Endothelial cell of umbilical vein (primary cell): Measurements from ENCODE around the gene KPRP.

Experiments
- CTCF ChIP-seq, 2 donors: IDR thresholded peaks; 1 replicate in 1 of 2; 2 replicates in 1 of 2; pipeline ENCODE4 v1.5.1; 2011; ENCODE audit warnings: low read length in 2 of 2, mild to moderate bottlenecking in 2 of 2, moderate library complexity in 2 of 2, control low read depth in 1 of 2, inconsistent platforms in 1 of 2, low read depth in 1 of 2; ENCODE audit not compliant: insufficient read depth in 1 of 2; ENCODE audit errors: extremely low read depth in 1 of 2
- EZH2 ChIP-seq: IDR thresholded peaks from 2 replicates; pipeline ENCODE4 v1.6.1; 2012; ENCODE audit warnings: borderline replicate concordance, low read depth, mild to moderate bottlenecking, moderate library complexity, low read length, inconsistent platforms; ENCODE audit not compliant: severe bottlenecking
- JUN ChIP-seq: IDR thresholded peaks from 2 replicates; pipeline ENCODE4 v1.6.1; 2011; ENCODE audit warnings: borderline replicate concordance, low read depth; ENCODE audit not compliant: insufficient read length, insufficient read depth

GRCh38 chr1:152801333-152801732, 43.5 kb downstream of the KPRP start:
- TF ChIP-seq CTCF (IDR thresholded peaks at IDR 0.05; ENCODE audit: extremely low read depth in 1 of 2, insufficient read depth in 1 of 2, low read depth in 1 of 2, low read length in 2 of 2) (no peak), JUN (no peak), EZH2 (no peak)
